SW 1271 (cell line): Measurements from ENCODE around the gene ATXN7L3B.
"Not testable (repeated sequence)": the region's sequence is repeated elsewhere in the genome, so short reads cannot be mapped to it uniquely, and the experiment has no call there.

Experiments
- DNase-seq, 2 experiments: peaks; one replicate each; lab custom pipeline; 2025; lab: John Stamatoyannopoulos, UW

ATXN7L3B gene, protein sequence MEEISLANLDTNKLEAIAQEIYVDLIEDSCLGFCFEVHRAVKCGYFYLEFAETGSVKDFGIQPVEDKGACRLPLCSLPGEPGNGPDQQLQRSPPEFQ

DNA sequence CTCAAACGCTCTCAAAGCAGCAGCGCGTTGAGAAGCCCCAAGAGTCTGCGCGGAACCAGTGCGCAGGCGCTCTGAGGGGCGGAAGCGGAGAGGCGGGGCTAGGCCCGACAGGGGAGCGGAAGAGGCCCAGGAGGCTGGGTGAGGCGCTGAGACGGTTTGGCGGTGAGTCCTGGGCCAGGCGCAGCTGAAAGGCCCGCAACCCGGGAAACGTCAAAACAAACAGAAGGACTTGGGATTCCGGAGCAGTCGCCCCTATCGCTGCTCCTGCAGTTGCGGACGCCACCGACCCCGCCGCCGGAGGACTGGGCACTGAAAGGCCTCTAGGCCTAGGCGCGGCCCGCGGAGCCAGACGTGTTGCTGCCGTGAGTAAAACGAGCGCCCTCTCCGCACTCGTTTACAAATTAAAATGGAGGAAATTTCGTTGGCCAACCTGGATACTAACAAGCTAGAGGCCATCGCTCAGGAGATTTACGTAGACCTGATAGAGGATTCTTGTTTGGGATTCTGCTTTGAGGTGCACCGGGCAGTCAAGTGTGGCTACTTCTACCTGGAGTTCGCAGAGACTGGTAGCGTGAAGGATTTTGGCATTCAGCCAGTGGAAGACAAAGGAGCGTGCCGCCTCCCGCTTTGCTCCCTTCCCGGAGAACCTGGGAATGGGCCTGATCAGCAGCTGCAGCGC is at the start of gene ATXN7L3B:
Gene ATXN7L3B, plus strand, starts transcription at position 129 of the 679 bp plus-strand sequence. Its CDS starts 278 bp downstream, at position 407.
- peak; percentile 91 to 93 for DNase-seq

GRCh38 chr12:74488134-74488533 is 49.5 kb upstream of the ATXN7L3B start:
- DNase-seq, result no peak

DNA sequence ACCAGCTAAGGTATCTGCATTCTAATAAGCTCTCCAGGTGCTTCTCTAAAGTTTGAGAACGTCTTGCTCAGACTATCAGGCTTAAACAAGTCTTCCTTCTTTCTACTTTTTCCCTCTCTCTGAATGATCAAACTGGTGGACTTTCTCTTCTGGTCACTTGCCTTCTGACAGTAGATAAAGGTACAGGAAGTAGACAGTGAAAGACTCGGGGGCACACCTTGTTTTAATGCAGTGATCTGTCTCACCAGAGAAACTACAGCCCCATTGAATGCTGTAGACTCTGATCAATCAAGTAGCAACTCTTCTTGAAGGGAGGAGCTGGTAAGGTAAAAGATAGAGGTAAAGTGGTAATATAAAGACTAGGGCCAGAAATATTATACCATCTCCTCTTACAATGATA is 48.1 kb upstream of the ATXN7L3B start:
- no peak for DNase-seq

- no peak for DNase-seq
Observed at GRCh38 chr12:74490390-74491064, 47.1 kb upstream of the ATXN7L3B start.

GRCh38 chr12:74491374-74491773 is 46.3 kb upstream of the ATXN7L3B start:
- no peak for DNase-seq

DNA sequence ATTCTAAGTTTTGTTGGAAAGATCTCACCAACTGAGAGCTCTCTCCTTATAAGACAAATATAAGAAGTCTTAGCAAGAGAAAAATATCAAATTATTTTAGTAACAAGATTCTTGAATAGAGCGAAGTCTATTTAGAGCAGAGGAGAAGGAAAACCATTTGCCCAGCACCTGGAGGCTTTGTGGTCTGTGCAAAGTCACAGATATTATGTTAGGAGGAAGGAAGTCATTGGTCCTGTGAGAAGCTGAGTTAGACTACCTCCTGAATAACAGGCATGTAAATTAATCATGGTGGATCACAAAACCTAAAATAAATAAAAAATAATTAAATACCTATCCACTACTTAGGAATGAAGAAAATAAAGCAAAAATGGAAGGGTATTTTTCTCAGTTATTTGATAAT is 38.4 kb upstream of the ATXN7L3B start:
- DNase-seq, result no peak

- not testable (repeated sequence) for DNase-seq
Observed at GRCh38 chr12:74508873-74509657, 28.6 kb upstream of the ATXN7L3B start.

GRCh38 chr12:74509886-74510285 is 27.7 kb upstream of the ATXN7L3B start:
- no peak for DNase-seq

DNA sequence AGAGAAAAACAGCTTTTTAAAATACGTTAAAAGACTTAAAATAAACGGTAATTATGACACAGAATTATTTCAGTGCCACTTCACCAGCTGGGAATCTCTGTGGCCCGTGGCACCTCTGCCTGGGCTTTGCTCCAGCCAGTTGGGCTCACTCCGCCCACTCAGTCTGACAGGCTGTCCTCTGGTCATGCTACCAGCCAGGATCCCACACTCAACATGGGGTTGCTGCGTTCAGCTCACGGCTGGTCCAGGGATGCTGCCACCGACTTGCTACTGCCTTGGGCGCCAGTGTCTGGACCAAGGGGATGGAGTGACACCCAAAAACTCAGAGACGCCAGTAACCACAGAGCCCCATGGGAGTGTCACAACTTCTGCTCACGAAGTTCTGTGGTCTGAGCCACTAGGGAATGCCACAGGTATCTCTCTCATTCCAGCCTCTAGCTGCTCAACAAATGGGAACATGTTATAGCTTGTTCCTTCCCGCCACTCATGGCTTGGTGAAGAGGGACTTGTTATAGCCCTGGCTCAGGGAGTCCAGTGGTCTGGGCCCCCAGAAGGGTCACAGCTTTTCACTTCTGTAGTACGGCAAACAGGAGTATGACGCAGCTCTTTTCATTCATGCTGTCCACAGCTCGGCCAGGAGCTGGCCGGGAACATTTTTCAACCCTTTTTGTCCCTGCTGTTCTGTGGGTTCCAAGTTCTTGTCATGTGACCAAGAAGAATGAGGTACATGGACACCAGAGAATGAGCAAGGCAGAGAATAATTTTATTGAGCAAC is 23.4 kb upstream of the ATXN7L3B start:
- DNase-seq, result no peak

DNA sequence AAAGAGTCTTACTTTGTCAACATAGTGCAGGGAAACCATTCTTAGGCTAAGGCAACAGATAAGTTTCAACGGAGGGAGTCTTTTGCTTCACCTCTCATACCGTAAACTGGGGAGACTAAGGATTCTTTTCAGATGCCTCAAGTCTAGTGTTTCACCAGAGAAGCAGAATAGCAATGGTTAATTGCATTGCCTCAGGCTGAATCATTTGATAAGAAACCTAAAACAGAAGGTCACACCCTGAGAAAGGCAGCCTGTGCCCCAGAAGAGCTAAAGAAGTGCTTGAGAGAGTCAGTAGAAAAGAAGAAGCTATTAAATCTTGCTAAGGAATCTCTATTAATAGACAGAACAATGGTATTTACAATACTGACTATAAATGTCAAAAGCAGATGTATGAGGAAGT is 21.8 kb upstream of the ATXN7L3B start:
- DNase-seq, result no peak

- no peak for DNase-seq
Observed at GRCh38 chr12:74526535-74526934, 11.1 kb upstream of the ATXN7L3B start.

- no peak for DNase-seq
Observed at GRCh38 chr12:74527491-74527890, 10.1 kb upstream of the ATXN7L3B start.

GRCh38 chr12:74530676-74531075 is 7.0 kb upstream of the ATXN7L3B start:
- no peak for DNase-seq

DNA sequence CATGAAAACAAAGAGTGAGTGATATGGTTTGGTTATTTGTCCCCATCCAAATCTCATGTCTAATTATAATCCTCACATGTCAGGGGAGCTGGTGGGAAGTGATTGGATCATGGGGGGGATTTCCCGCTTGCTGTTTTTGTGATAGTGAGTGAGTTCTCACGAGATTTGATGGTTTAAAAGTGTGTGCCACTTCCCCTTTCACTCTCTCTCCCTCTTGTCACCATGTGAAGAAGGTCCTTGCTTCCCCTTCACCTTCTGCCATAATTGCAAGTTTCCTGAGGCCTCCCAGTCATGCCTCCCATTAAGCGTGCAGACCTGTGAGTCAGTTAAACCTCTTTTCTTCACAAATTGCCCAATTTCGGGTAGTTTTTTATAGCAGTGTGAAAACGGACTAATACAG is 2.1 kb upstream of the ATXN7L3B start:
- DNase-seq, result no peak

GRCh38 chr12:74537126-74537706 is 419 bp upstream of the ATXN7L3B start:
- peak; percentile 52 to 92 for DNase-seq

DNA sequence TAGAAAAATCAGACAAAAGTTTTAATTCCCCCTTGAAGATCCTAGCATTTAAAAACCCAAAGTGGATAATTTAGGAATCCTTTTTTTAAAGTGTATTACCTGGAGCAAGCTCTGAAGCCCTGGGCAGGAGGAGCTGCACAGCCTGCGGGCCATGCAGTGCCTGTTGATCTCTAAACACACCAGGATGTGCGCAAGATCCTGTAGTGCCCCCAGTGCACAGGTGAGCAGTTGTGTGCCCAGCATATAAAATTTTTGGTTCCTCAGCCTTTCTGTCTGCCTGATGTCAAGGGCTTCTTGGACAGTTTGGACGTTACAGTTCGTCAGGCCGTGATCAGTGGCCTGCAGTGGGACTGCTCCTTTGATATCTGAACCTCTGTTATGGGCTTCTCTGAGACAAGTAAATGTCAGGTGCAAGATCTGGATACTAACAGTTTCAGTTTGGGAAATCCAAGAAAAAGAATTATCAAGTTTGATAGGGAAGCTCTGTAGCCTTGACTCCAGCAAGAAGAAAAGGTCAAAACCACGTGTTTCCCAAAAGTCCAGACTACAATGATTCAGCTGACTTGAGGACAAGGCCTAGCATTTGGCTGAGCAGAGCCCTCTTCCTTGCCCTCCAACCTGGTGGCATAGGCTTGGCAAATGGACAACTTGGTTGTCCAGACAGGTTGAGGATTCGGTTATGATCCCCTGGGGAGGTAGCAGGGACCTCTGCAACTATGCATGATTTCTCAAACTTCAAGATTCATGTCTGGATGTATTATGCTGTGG is 1.0 kb downstream of the ATXN7L3B start:
- DNase-seq, result peak in 1 of 2 experiments; percentile 26

DNA sequence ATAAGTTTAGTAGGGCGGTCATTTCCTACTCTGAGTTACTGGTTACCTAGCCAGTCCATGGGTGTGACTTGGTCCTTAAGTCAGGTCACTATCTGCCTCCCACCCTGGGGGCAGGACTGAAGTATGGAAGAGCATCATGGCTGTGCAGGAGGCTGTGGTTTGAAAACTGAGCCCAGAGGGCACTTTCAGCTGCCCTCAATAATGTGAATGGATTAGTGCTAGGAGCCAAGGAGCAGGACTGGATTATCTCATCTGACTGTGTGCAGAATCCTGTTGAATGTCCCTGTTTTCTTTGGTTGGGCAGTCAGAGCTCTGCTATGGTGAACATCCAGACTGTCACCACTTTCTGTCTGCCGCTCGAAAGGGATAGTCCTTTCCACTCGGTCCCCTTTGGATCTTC is 1.6 kb downstream of the ATXN7L3B start:
- DNase-seq, result no peak

- DNase-seq, result no peak
Observed at GRCh38 chr12:74539765-74540526, 2.3 kb downstream of the ATXN7L3B start.

GRCh38 chr12:74541074-74541473 is 3.4 kb downstream of the ATXN7L3B start:
- DNase-seq, result no peak

- DNase-seq, result no peak
Observed at GRCh38 chr12:74547249-74547648, 9.6 kb downstream of the ATXN7L3B start.
